GM21717 (cell line): ENCODE measurements around the gene CCT8L2.
"Not testable (repeated sequence)": the region's sequence is repeated elsewhere in the genome, so short reads cannot be mapped to it uniquely, and the experiment has no call there.

ENCODE experiments used
- ATAC-seq: cut with Tn5 transposase; IDR thresholded peaks from one replicate; pipeline ENCODE4 v1.9.1; 2021; ENCODE audit warnings: mild to moderate bottlenecking, moderate library complexity; ENCODE audit not compliant: unreplicated experiment

CCT8L2 gene

GRCh38 chr22:16559056-16559955 is 33.3 kb downstream of the CCT8L2 start:
- ATAC-seq: no peak

DNA sequence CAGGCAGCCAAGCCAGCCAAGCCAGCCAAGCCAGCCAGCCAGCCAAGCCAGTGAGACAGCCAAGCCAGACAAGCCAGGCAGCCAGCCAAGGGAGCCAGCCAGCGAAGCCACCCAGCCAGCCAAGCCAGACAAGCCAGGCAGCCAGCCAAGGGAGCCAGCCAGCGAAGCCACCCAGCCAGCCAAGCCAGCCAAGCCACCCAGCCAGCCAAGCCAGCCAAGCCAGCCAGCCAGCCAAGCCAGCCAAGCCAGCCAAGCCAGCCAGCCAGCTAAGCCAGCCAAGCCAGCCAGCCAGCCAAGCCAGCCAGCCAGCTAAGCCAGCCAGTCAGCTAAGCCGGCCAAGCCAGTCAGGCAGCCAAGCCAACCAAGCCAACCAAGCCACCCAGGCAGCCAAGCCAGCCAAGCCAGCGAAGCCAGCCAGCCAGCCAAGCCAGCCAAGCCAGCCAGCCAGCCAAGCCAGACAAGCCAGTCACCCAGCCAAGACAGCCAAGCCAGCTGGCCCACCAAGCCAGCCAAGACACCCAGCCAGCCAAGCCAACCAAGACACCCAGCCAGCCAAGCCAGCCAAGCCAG is 34.1 kb downstream of the CCT8L2 start:
- ATAC-seq: not testable (repeated sequence)

GRCh38 chr22:16557511-16557910 is 35.1 kb downstream of the CCT8L2 start:
- not testable (repeated sequence) for ATAC-seq

GRCh38 chr22:16555077-16555994 is 37.3 kb downstream of the CCT8L2 start:
- not testable (repeated sequence) for ATAC-seq

- not testable (repeated sequence) for ATAC-seq
Observed at GRCh38 chr22:16543310-16543709, 49.3 kb downstream of the CCT8L2 start.
